Small intestine (tissue), 7 donors: ENCODE data around the gene ARAP3. TPM values are rescaled to one million over a fixed set of nuclear protein-coding genes. Genes with fewer than 3 reads are reported as not detected.
A peak's percentile ranks its signal among the peaks of the same experiment; 100 is the strongest.

Experiments
- DNase-seq, 2 donors: peaks; one replicate each; pipeline versions ENCODE4 v3.0.0 to v3.0.0-alpha.2; 2013
- FAIRE-seq: peaks from 2 replicates; lab custom pipeline; 2012; peaks lifted over from hg19 to GRCh38; lab: Jason Lieb, UNC
- H3K27ac ChIP-seq, 3 donors: one replicate each; pipeline ENCODE4 v1.5.1; 2013; ENCODE audit warnings: low read length in 2 of 3, mild to moderate bottlenecking in 2 of 3, control low read depth in 1 of 3, inconsistent platforms in 1 of 3, low read depth in 1 of 3, moderate library complexity in 1 of 3
- H3K27me3 ChIP-seq, 3 donors: one replicate each; pipeline ENCODE4 v1.6.1; 2013; ENCODE audit warnings: low read length in 3 of 3, inconsistent platforms in 1 of 3; ENCODE audit not compliant: control insufficient read depth in 3 of 3, insufficient read depth in 3 of 3
- H3K36me3 ChIP-seq, 3 donors: one replicate each; pipeline ENCODE4 v1.6.1; 2013; ENCODE audit warnings: low read length in 3 of 3, inconsistent platforms in 1 of 3, low read depth in 1 of 3, mild to moderate bottlenecking in 1 of 3, moderate library complexity in 1 of 3; ENCODE audit not compliant: control insufficient read depth in 3 of 3, insufficient read depth in 2 of 3
- H3K4me1 ChIP-seq, 3 donors: one replicate each; pipeline ENCODE4 v1.6.1; 2013; ENCODE audit warnings: low read length in 2 of 3, inconsistent platforms in 1 of 3, low read depth in 1 of 3, mild to moderate bottlenecking in 1 of 3, moderate library complexity in 1 of 3; ENCODE audit not compliant: control insufficient read depth in 3 of 3, insufficient read depth in 2 of 3
- H3K4me3 ChIP-seq, 3 donors: one replicate each; pipeline ENCODE4 v1.5.1; 2013; ENCODE audit warnings: low read length in 3 of 3, control low read depth in 1 of 3, inconsistent platforms in 1 of 3, low read depth in 1 of 3, mild to moderate bottlenecking in 1 of 3, moderate library complexity in 1 of 3
- H3K9me3 ChIP-seq, 2 donors: one replicate each; pipeline ENCODE4 v1.6.1; 2013; ENCODE audit warnings: low read depth in 1 of 2, low read length in 1 of 2; ENCODE audit not compliant: control insufficient read depth in 2 of 2, insufficient read depth in 1 of 2
- WGBS, 3 donors: extraction: QIAGEN DNeasy Blood & Tissue Kit; methylation state at CpG; one replicate each; pipeline ENCODE4 v1.1.7; 2013; 5-methylcytosine and 5-hydroxymethylcytosine counted together
- polyA plus RNA-seq, 4 donors: library from polyadenylated mRNA; stranded (reverse) in 3 of 4; unstranded in 1 of 4; fragments of 200-250 nt in 3 of 4; fragments of 120-200 nt in 1 of 4; gene quantifications; one replicate each; pipeline versions ENCODE4 v1.2.1 to v1.2.3, GENCODE V29; 2013
- donor health status: healthy with polysubstance abuse.
- donor health status: control.
- donor health status: control.
- donor health status: Bipolar disorder and iron deficiency.
- donor health status: healthy.

Gene ARAP3
- polyA plus RNA-seq, 4 donors = 0.45 to 14.2 (median 4.6) TPM

DNA sequence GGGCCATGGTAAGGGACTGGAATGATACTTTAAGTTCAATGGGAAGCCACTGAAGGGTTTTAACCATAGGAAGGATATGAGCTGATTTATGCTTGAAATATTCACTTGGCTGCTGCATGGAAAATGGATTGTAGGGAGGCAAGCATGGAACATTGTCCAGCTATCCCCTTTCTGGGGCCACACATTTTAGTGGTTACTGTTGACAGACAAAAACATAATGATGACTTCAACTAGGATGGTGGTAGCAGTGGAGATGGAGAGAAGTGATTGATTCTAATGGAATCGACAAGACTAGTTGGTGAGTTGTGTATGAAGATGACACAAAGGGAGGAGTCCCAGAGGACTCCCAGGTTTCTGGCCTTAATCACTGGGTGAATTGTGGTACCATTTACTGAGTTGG, 24.6 kb downstream of the ARAP3 start:
- Histone ChIP-seq H3K4me3 (no peak overlapping the region), H3K27me3 (no peaks in the 10 kb centered on the region), H3K27ac (no peak overlapping the region), H3K9me3 (no peaks in the 10 kb centered on the region), H3K36me3 (peaks cover 0 to 48% (median 0%) of the 10 kb centered on the region in 3 donors), H3K4me1 (no peaks in the 10 kb centered on the region)
- no peak for DNase-seq
- no peak for FAIRE-seq
- 90 to 93% (median 90%) methylated on average over 1 of the region's 1 CpG for WGBS, 3 donors

DNA sequence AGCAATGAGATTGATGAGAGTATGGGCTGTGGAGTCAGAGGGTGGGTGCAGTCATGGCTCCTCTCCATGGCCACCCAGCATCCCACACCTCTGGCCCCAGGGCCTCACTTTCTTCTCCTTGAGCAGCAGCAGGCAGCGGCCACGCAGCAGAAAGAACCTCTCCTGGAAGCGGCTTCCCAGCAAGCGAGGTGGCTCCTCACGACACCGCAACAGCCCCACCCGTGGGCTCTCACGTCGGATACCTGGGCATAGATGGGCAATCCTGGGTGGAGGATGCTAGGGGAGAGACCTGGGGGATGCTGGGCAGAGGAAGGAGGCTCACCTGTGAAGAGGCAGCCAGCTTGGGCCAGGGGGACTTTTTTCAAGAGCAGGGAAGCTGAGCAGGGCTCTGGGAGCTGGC, 25.6 kb downstream of the ARAP3 start:
- DNase-seq = no peak
- 88 to 92% (median 91%) methylated on average over 9 of the region's 9 CpGs for WGBS, 3 donors
- Histone ChIP-seq H3K9me3 (no peaks in the 10 kb centered on the region), H3K4me1 (peaks cover 0 to 5% (median 3%) of the 10 kb centered on the region in 3 donors), H3K4me3 (no peak overlapping the region), H3K27me3 (no peaks in the 10 kb centered on the region), H3K36me3 (peaks cover 0 to 40% (median 0%) of the 10 kb centered on the region in 3 donors), H3K27ac (no peak overlapping the region)
- FAIRE-seq = no peak

DNA sequence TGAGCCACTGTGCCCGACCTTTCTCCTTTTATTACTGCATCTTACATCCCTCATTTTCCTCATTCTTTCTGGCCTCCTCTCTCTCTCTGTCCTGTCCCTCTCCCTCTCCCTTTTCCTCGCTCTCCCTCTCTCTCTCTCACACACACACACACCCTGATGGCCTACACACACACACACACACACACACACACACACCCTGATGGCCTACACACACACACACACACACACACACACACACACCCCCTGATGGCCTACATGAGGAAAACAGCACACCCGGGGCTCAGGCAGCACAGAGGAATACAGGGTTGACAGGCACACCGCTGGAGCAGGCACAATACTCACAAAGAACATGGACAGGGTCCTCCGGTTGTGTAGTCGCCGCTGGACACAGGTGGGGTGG, 27.0 kb downstream of the ARAP3 start:
- Histone ChIP-seq H3K36me3 (peaks cover 0 to 40% (median 0%) of the 10 kb centered on the region in 3 donors), H3K27ac (no peak overlapping the region), H3K4me1 (peaks cover 0 to 7% (median 3%) of the 10 kb centered on the region in 3 donors), H3K4me3 (no peak overlapping the region), H3K27me3 (no peaks in the 10 kb centered on the region), H3K9me3 (no peaks in the 10 kb centered on the region)
- DNase-seq (no peak), FAIRE-seq (no peak)
- 74 to 83% (median 82%) methylated on average over 7 of the region's 7 CpGs for WGBS, 3 donors

DNA sequence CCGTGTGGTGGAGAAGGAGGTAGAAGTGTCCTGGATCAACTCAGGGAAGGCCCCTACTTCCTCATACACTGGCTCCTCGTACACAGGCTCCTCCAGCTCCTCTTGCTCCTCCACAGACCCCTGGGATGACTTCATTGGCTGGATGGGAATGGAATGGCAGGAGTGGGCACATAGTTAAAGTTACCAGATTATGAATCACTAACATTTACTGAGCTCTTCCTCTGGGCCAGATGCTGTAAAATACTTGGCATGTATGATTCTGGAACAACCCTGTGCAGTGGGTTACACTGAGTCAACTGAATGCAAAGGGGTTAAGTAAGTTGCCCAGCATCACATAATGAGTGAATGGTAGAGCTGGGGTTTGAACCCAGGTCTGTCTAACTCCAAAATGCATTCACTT, 27.7 kb downstream of the ARAP3 start:
- peaks cover 0 to 7% (median 3%) of the 10 kb centered on the region in 3 donors for H3K4me1 ChIP-seq
- no peak for DNase-seq
- no peaks in the 10 kb centered on the region for H3K9me3 ChIP-seq
- H3K36me3 ChIP-seq = peaks cover 0 to 36% (median 0%) of the 10 kb centered on the region in 3 donors
- no peak overlapping the region for H3K4me3 ChIP-seq
- FAIRE-seq = no peak
- no peaks in the 10 kb centered on the region for H3K27me3 ChIP-seq
- H3K27ac ChIP-seq = no peak overlapping the region
- WGBS, 3 donors = 58 to 86% (median 75%) methylated on average over 2 of the region's 2 CpGs

DNA sequence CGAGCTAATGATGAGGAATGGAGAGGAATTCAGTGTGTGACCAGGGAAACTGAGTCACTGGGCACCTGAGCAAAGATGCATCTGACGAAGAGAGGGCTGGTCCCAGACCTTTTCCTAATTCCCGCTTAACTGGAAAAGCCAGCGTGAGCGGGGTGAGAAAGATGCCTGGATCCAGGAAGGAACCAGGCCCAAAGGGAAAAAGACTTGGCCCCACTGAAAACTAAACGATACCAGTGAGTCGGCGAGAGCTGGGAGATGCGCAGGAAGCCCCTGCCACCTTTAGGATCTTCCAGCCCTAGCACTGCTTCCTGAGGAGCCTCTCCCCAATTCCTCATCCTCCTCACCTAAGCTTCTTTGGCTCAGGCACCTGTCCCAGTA, 30.3 kb downstream of the ARAP3 start:
- Histone ChIP-seq H3K9me3 (no peaks in the 10 kb centered on the region), H3K4me3 (peak overlapping the region; percentile 58 to 80 (median 60)), H3K27me3 (no peaks in the 10 kb centered on the region), H3K36me3 (peaks cover 0 to 42% (median 4%) of the 10 kb centered on the region in 3 donors), H3K27ac (peak overlapping the region in 1 of 3 donors; percentile 50), H3K4me1 (peaks cover 0 to 7% (median 3%) of the 10 kb centered on the region in 3 donors)
- 55 to 70% (median 60%) methylated on average over 9 of the region's 9 CpGs for WGBS, 3 donors
- no peak for DNase-seq
- no peak for FAIRE-seq

DNA sequence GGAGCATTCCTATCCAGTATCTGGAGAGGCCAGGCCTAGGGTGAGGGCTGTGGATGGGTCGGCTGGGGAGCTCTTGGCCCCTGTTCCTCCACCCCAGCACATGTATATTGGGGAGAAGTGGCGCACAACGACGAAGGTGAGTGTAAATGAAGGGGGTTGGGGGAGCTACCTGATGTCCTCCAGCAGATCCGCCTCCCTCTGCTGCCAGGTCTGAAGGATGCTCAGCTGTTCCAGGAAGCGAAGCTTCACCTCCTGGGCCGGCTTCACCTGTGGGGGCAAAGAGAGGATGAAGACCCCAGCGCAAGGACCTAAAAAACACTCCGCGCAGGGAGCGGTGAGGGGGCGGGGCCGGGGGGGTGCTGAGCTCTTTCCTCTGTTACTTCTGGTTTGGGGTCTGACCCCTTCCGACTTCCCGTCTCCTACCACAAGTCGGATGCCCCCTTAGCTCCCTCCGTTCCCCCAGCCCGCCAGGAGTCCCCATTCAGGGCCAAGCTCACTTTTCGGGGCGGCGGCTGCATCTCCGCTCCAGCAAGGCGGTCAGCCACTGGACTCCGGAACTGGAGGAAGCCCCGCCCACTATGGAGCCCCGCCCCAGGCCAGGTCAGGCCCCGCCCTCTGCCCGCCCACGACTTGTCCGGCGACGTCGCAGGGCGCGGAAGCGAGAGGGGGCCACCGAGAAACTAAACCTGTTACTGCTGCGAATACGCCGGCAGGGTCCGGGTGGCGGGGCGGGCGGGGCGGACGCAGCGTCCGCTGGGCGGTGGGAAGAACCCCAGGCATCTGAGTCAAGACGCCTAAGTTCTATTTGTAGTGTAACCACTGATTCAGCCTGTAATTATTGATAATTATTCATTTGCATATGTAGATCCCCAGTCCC, 30.9 kb downstream of the ARAP3 start, which contains the start of gene FCHSD1:
TSS of gene FCHSD1 (minus strand) at position 568 of the 877 bp plus-strand sequence. CDS start at position 518, 50 bp downstream.
- H3K27ac ChIP-seq = peak within 1 kb of the TSS in 1 of 3 donors; percentile 74
- peak; percentile 82 to 92 for DNase-seq
- H3K4me1 ChIP-seq = peaks cover 0 to 7% (median 3%) of the 10 kb centered on the region in 3 donors
- H3K9me3 ChIP-seq = no peaks in the 10 kb centered on the region
- WGBS, 3 donors = 3 to 5% (median 4%) methylated on average over 48 to 50 of the region's 50 CpGs
- H3K4me3 ChIP-seq = peak within 1 kb of the TSS; percentile 58 to 80 (median 60)
- H3K36me3 ChIP-seq = peaks cover 0 to 39% (median 4%) of the 10 kb centered on the region in 3 donors
- no peak for FAIRE-seq
- no peaks in the 10 kb centered on the region for H3K27me3 ChIP-seq

DNA sequence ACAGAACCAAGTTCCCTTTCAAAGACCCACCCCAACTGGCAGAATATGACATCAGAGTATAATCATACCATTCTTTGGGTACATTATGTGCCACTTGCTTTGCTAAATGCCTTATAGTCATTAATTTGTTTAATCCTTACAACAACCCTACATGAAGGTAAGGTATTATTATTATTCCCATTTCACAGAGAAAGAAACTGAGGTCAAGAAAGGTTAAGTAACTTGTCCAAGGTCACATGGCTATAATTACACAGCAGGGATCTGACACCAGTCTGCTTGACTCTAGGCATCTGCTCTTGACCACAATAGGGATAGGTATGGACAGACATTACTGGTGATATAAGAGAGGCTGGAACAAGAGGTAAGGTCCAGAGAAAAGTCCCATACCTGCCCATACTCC, 32.1 kb downstream of the ARAP3 start:
- no peak overlapping the region for H3K27ac ChIP-seq
- peaks cover 0 to 37% (median 4%) of the 10 kb centered on the region in 3 donors for H3K36me3 ChIP-seq
- no peak overlapping the region for H3K4me3 ChIP-seq
- DNase-seq = no peak
- FAIRE-seq = no peak
- no peaks in the 10 kb centered on the region for H3K27me3 ChIP-seq
- H3K9me3 ChIP-seq = no peaks in the 10 kb centered on the region
- H3K4me1 ChIP-seq = peaks cover 0 to 7% (median 3%) of the 10 kb centered on the region in 3 donors

DNA sequence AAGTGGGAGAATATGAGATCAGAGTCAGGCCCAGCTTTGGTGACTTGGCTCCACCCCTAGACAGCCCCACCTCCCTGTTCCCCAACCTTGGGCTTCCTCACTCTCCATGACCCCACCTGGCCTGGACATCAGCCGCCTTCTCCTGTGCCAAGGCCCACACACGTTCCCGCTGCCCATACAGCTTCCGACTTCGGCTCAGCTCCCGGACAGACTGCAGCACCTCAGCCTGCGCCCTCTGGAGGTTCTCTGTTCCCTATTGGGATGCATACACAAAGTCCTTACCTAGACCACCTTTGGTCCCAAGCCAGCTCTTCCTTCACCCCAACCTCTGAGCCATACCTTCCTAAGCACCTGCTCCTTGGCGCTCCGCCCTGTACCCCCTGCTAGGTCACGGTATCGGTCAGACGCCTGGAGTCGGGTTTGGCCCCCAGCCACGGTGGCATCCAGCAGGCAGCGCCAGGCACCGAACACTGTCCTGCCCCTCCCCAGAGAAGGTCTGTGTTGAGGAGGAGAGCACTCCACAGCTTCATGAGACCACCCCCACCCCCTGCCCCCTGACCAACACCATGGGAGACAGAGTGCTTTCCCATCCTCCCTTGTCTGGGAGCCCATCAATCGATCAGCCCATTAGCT, 32.9 kb downstream of the ARAP3 start:
- no peak overlapping the region for H3K4me3 ChIP-seq
- H3K4me1 ChIP-seq = peaks cover 0 to 7% (median 3%) of the 10 kb centered on the region in 3 donors
- H3K27ac ChIP-seq = no peak overlapping the region
- WGBS, 3 donors = 94 to 95% (median 95%) methylated on average over 15 to 17 of the region's 17 CpGs
- no peaks in the 10 kb centered on the region for H3K9me3 ChIP-seq
- FAIRE-seq (no peak), DNase-seq (no peak)
- H3K36me3 ChIP-seq = peaks cover 0 to 43% (median 7%) of the 10 kb centered on the region in 3 donors
- no peaks in the 10 kb centered on the region for H3K27me3 ChIP-seq
